Measurements from ENCODE around the gene CHCT1. TPM values are rescaled to one million over a fixed set of nuclear protein-coding genes. Genes with fewer than 3 reads are reported as not detected.
"Not testable (repeated sequence)": the region's sequence is repeated elsewhere in the genome, so short reads cannot be mapped to it uniquely, and the experiment has no call there.

The CHCT1 gene
- total and polyA plus RNA-seq, 2 of the 8 experiments (the other 6 are each of a cell fraction or from before 2014, with no cell fraction given): 0.06 TPM; not detected in 1

- H4K8ac ChIP-seq (ENCODE audit: extremely low read depth, insufficient read depth, low read length); H3K56ac ChIP-seq (replicated peaks; ENCODE audit: insufficient read length, low read depth, low read length); H3K4me2 ChIP-seq (ENCODE audit: insufficient read depth in 1 of 2, low read depth in 2 of 2, low read length in 2 of 2); POLR2A ChIA-PET (ENCODE audit: partially characterized antibody); H2BK5ac ChIP-seq (ENCODE audit: low read depth, low read length); H3K18ac ChIP-seq (ENCODE audit: extremely low read depth, low read length); FAIRE-seq; H3K9me3 ChIP-seq (ENCODE audit: insufficient read depth in 2 of 2, low read depth in 1 of 2, low read length in 1 of 2); H2AFZ ChIP-seq (ENCODE audit: low read length); H4K5ac ChIP-seq (ENCODE audit: insufficient read length, low read depth, low read length); H2BK15ac ChIP-seq (ENCODE audit: low read length); H4K20me1 ChIP-seq (replicated peaks in 1 of 2; ENCODE audit: control insufficient read depth in 1 of 2, insufficient read depth in 2 of 2, low read length in 2 of 2); H3K4me3 ChIP-seq (ENCODE audit: extremely low read depth in 1 of 4, insufficient read depth in 2 of 4, low read depth in 3 of 4, low read length in 4 of 4); H3K79me1 ChIP-seq (ENCODE audit: low read depth, low read length); H3K4me1 ChIP-seq (replicated peaks in 1 of 4; ENCODE audit: control insufficient read depth in 3 of 4, insufficient read depth in 4 of 4, low read length in 3 of 4); H3K4ac ChIP-seq (replicated peaks; ENCODE audit: insufficient read length, low read depth, low read length); H2BK120ac ChIP-seq (replicated peaks; ENCODE audit: low read depth, low read length); CTCF ChIA-PET (ENCODE audit: partially characterized antibody); H3K23me2 ChIP-seq (ENCODE audit: low read depth, low read length); H3K14ac ChIP-seq (ENCODE audit: insufficient read length); H2BK12ac ChIP-seq (ENCODE audit: low read depth, low read length); H4K91ac ChIP-seq (replicated peaks; ENCODE audit: insufficient read length, low read length); H3K36me3 ChIP-seq (ENCODE audit: control insufficient read depth in 2 of 4, insufficient read depth in 4 of 4, low read length in 3 of 4); H3K27me3 ChIP-seq (replicated peaks in 1 of 4; ENCODE audit: control insufficient read depth in 3 of 4, extremely low read depth in 1 of 4, insufficient read depth in 3 of 4, low read length in 3 of 4); H3K27ac ChIP-seq (ENCODE audit: low read depth, low read length); H3K9ac ChIP-seq (replicated peaks in 1 of 4; ENCODE audit: extremely low read depth in 1 of 4, low read depth in 3 of 4, low read length in 3 of 4); H2BK20ac ChIP-seq (ENCODE audit: low read length); H2AK5ac ChIP-seq (ENCODE audit: low read depth, low read length); H3K23ac ChIP-seq (ENCODE audit: insufficient read length); DNase-seq (ENCODE audit: low read depth in 1 of 2, low spot score in 2 of 2): not testable (repeated sequence)
- peaks cover 3 to 85% of the 10 kb centered on the region in 2 experiments for H3K79me2 ChIP-seq (ENCODE audit: control insufficient read depth in 1 of 2, insufficient read depth in 2 of 2, low read length in 2 of 2)
- 91% methylated on average over 1 of the region's 1 CpG; no CpG with 5 or more reads in 1 of the 2 experiments for WGBS, 2 experiments (ENCODE audit: extremely low coverage in 1 of 2, insufficient coverage in 1 of 2, insufficient read length in 1 of 2, insufficient replicate concordance in 2 of 2, low coverage in 1 of 2, low lambda C conversion rate in 2 of 2, missing lambda C conversion rate in 1 of 2)
These were observed 44.1 kb upstream of the CHCT1 start for GRCh38 chr17:60378187-60378586.

DNA sequence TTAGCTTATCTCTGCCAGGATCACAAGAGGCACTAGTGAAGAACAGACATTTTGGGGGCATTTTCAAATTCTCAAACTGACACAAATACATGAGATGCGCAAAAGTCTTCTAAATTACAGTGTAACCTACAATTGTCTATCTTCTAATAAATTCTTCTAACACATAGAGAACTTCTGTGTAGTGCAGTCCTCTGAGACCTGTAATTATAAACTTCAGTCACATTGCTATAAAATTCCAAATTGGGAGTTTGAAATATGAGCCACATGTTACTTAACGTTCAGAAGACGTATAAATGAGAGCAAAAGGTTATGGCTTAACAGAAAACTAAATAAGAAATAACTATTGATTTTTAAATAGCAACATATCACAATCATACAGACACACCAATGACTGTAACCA, 42.8 kb upstream of the CHCT1 start:
- H2BK12ac ChIP-seq (ENCODE audit: low read depth, low read length); H3K27ac ChIP-seq (ENCODE audit: low read depth, low read length); H4K8ac ChIP-seq (ENCODE audit: extremely low read depth, insufficient read depth, low read length); H2BK5ac ChIP-seq (ENCODE audit: low read depth, low read length); H3K9ac ChIP-seq (replicated peaks in 1 of 4; ENCODE audit: extremely low read depth in 1 of 4, low read depth in 3 of 4, low read length in 3 of 4); H3K56ac ChIP-seq (replicated peaks; ENCODE audit: insufficient read length, low read depth, low read length); H3K27me3 ChIP-seq (replicated peaks in 1 of 4; ENCODE audit: control insufficient read depth in 3 of 4, extremely low read depth in 1 of 4, insufficient read depth in 3 of 4, low read length in 3 of 4); H2AFZ ChIP-seq (ENCODE audit: low read length); H3K23ac ChIP-seq (ENCODE audit: insufficient read length); CTCF ChIA-PET (ENCODE audit: partially characterized antibody); DNase-seq (ENCODE audit: low read depth in 1 of 2, low spot score in 2 of 2); H4K20me1 ChIP-seq (replicated peaks in 1 of 2; ENCODE audit: control insufficient read depth in 1 of 2, insufficient read depth in 2 of 2, low read length in 2 of 2); H3K36me3 ChIP-seq (ENCODE audit: control insufficient read depth in 2 of 4, insufficient read depth in 4 of 4, low read length in 3 of 4); H2BK120ac ChIP-seq (replicated peaks; ENCODE audit: low read depth, low read length); H2BK15ac ChIP-seq (ENCODE audit: low read length); H2BK20ac ChIP-seq (ENCODE audit: low read length); FAIRE-seq; H4K91ac ChIP-seq (replicated peaks; ENCODE audit: insufficient read length, low read length); H3K9me3 ChIP-seq (ENCODE audit: insufficient read depth in 2 of 2, low read depth in 1 of 2, low read length in 1 of 2); H2AK5ac ChIP-seq (ENCODE audit: low read depth, low read length); H3K18ac ChIP-seq (ENCODE audit: extremely low read depth, low read length); H3K4me2 ChIP-seq (ENCODE audit: insufficient read depth in 1 of 2, low read depth in 2 of 2, low read length in 2 of 2); H3K14ac ChIP-seq (ENCODE audit: insufficient read length); H3K4ac ChIP-seq (replicated peaks; ENCODE audit: insufficient read length, low read depth, low read length); H4K5ac ChIP-seq (ENCODE audit: insufficient read length, low read depth, low read length); H3K79me1 ChIP-seq (ENCODE audit: low read depth, low read length); H3K4me3 ChIP-seq (ENCODE audit: extremely low read depth in 1 of 4, insufficient read depth in 2 of 4, low read depth in 3 of 4, low read length in 4 of 4); H3K23me2 ChIP-seq (ENCODE audit: low read depth, low read length): not testable (repeated sequence)
- POLR2A ChIA-PET (ENCODE audit: partially characterized antibody): interaction anchor here (1.0 kb wide), 1 partner anchor 32 kb away, joined by 4 read pairs; no protein-coding TSS in a partner anchor
- peaks cover 5 to 13% (median 7%) of the 10 kb centered on the region in 4 experiments for H3K4me1 ChIP-seq (replicated peaks in 1 of 4; ENCODE audit: control insufficient read depth in 3 of 4, insufficient read depth in 4 of 4, low read length in 3 of 4)
- peaks cover 14 to 87% of the 10 kb centered on the region in 2 experiments for H3K79me2 ChIP-seq (ENCODE audit: control insufficient read depth in 1 of 2, insufficient read depth in 2 of 2, low read length in 2 of 2)
- 83% methylated on average over 2 of the region's 3 CpGs; no CpG with 5 or more reads in 1 of the 2 experiments for WGBS, 2 experiments (ENCODE audit: extremely low coverage in 1 of 2, insufficient coverage in 1 of 2, insufficient read length in 1 of 2, insufficient replicate concordance in 2 of 2, low coverage in 1 of 2, low lambda C conversion rate in 2 of 2, missing lambda C conversion rate in 1 of 2)

Data from H1 (cell line).